T-helper 1 cell treated with Interleukin-12 subunit alpha and Interleukin-12 subunit beta and Interleukin-4 antibody, amounts not matched to agents 30 μg/mL and 1 μg/mL, for 36 hours (primary cell): ENCODE data around the gene NEDD4L.
A peak's percentile ranks its signal among the peaks of the same experiment; 100 is the strongest.

Source experiments
- H3K27ac Mint-ChIP-seq: one replicate; pipeline ENCODE4 v1.8.0; 2021; ENCODE audit warnings: mild to moderate bottlenecking, mixed read lengths
- H3K27me3 Mint-ChIP-seq: one replicate; pipeline ENCODE4 v1.8.0; 2021; ENCODE audit warnings: low read depth, mixed read lengths
- H3K36me3 Mint-ChIP-seq: one replicate; pipeline ENCODE4 v1.8.0; 2021; ENCODE audit warnings: low read depth, mixed read lengths
- H3K4me1 Mint-ChIP-seq: one replicate; pipeline ENCODE4 v1.8.0; 2021; ENCODE audit warnings: low read depth, mixed read lengths
- H3K4me3 Mint-ChIP-seq: one replicate; pipeline ENCODE4 v1.8.0; 2021; ENCODE audit warnings: mild to moderate bottlenecking, moderate library complexity, mixed read lengths
- H3K9me3 Mint-ChIP-seq: one replicate; pipeline ENCODE4 v1.8.0; 2021; ENCODE audit warnings: mixed read lengths

NEDD4L gene

DNA sequence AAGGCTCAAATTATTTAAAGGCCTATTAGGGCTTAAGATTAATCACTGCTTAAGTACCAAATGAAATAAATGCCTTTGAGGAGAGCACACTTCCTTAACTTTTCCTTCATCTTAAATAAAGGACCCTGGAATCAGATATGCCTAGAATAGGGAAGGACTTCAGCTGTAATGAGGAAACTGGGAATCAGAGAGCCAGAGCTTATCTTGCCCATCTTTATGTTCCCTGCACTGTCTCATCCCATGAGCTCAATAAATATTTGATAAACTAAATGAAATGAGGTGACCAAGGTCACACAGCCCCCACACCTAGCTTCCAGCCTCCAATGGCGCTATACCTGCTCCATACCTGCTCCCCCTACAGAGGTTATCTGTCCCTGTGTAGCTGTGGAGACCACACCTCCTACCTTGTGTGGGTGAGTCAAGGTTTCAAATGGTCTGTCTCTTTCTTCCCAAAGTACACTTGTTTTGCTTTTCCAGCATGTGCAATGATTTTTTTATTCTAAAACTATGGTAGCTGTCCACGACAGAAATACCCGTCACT, 23.4 kb upstream of the NEDD4L start:
- Mint-ChIP-seq H3K9me3 (no peaks in the 10 kb centered on the region), H3K27me3 (peaks cover 7% of the 10 kb centered on the region), H3K4me3 (no peak overlapping the region), H3K36me3 (no peaks in the 10 kb centered on the region), H3K4me1 (no peaks in the 10 kb centered on the region), H3K27ac (no peak overlapping the region)

DNA sequence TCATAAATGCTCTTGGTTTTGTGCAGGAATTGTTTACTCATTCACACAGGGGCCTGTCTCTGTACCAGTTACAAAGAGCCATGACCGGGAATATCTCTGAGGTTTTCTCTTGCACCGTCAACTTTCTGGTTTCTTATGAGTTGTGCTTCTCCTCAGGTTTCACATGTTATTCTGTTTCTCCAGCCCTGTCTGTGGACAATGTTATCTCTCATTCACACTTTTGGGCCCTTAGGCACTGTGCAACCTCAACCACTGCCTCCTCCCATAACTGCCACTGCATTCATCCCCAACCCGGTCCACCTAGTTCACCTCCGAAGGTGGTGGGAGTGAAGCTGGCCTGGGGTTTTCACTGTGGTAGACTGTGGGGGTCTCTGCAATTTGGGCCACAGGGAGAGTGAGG, 22.5 kb upstream of the NEDD4L start:
- H3K36me3 Mint-ChIP-seq, result no peaks in the 10 kb centered on the region
- no peaks in the 10 kb centered on the region for H3K4me1 Mint-ChIP-seq
- peaks cover 7% of the 10 kb centered on the region for H3K27me3 Mint-ChIP-seq
- H3K4me3 Mint-ChIP-seq, result no peak overlapping the region
- no peak overlapping the region for H3K27ac Mint-ChIP-seq
- H3K9me3 Mint-ChIP-seq, result no peaks in the 10 kb centered on the region

DNA sequence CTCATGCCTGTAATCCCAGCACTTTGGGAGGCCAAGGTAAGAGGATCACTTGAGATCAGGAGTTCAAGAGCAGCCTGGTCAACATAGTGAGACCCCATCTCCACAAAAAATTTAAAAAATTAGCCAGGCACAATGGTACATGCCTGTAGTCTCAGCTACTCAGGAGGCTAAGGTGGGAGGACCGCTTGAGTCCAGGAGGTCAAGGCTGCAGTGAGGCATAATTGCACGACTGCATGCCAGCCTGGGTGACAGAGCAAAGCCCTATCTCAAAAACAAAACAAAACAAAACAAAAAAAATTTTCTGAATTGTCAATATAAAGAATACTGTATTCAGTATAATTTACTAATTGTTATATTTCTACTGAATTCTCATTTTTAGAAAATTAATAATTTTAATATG, 20.9 kb upstream of the NEDD4L start:
- peaks cover 3% of the 10 kb centered on the region for H3K27me3 Mint-ChIP-seq
- H3K9me3 Mint-ChIP-seq, result no peaks in the 10 kb centered on the region
- no peaks in the 10 kb centered on the region for H3K4me1 Mint-ChIP-seq
- H3K4me3 Mint-ChIP-seq, result no peak overlapping the region
- no peak overlapping the region for H3K27ac Mint-ChIP-seq
- H3K36me3 Mint-ChIP-seq, result no peaks in the 10 kb centered on the region

DNA sequence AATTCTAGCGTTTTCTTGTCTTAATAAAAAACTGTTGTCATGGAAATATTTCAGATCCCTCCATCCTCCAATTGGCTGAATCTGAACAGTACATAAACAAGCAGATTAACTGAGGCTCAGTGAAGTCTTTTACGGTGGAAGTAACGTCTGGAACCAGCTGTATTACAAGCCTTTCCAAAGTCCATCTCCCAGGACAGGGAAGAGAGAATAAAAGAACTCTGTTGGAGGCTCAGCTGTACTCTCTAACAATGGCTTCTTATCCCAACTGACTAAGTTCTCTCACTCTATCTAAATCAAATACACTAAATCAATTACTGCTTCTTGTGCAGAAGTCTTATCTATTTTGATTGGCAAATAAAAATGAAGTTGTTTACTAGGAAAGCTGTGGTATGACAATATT, 19.9 kb upstream of the NEDD4L start:
- H3K9me3 Mint-ChIP-seq, result no peaks in the 10 kb centered on the region
- peaks cover 3% of the 10 kb centered on the region for H3K27me3 Mint-ChIP-seq
- no peak overlapping the region for H3K27ac Mint-ChIP-seq
- H3K4me3 Mint-ChIP-seq, result no peak overlapping the region
- H3K4me1 Mint-ChIP-seq, result no peaks in the 10 kb centered on the region
- H3K36me3 Mint-ChIP-seq, result no peaks in the 10 kb centered on the region

DNA sequence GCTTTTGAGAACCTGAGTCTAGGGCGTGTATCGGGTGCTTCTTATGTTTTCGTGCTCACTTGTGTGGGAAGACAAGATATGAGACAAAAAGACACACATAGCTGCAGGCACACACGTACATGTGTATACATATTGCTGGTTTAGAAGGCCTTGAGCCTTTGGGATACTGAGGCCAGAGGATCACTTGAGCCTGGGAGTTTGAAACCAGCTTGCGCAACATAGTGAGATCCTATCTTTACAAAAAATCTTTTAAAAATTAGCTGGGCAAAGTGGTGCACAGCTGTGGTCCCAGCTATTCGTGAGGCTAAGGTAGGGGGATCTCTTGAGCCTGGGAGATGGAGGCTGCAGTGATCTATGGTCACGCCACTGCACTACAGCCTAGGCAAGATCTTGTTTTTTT, 18.8 kb upstream of the NEDD4L start:
- no peak overlapping the region for H3K4me3 Mint-ChIP-seq
- H3K4me1 Mint-ChIP-seq, result no peaks in the 10 kb centered on the region
- H3K36me3 Mint-ChIP-seq, result no peaks in the 10 kb centered on the region
- H3K27ac Mint-ChIP-seq, result no peak overlapping the region
- peaks cover 3% of the 10 kb centered on the region for H3K27me3 Mint-ChIP-seq
- H3K9me3 Mint-ChIP-seq, result no peaks in the 10 kb centered on the region

DNA sequence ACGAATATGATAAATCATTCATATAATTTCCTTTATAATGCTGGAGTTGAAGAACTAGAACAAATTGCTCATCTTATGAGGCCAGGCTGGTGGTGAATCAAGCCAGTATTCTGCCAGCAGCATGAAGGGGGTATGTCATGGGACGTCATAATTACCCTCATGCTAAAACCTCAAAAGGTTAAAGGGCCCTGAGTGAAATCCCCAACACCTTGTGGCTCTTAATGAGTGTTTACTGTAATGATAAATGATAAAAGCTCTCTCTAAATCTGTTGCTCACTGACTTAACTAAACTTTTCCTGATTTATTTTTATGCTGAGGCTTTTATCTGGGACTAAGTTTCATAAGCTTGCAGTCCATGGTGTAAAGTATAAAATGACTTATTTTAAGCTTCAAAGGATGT, 18.3 kb upstream of the NEDD4L start:
- Mint-ChIP-seq H3K27ac (no peak overlapping the region), H3K4me1 (no peaks in the 10 kb centered on the region)

DNA sequence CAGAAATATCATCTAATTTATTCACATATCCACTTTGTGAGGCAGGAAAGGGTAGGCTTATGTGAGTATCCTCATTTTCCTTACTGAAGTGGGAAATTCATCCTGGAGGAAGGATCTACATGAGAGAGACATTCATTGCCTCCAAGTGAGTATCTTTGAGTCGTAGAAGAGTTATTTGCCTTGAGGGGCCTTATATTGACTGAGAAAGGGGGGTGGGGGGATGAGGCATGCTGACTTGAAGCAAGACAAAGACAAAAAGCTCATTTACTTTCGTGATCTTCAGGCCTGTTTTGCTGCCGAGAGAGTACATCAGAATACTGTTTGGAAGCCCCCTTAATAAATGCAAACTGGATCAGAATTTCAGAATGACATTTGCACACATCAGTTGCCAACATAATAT, 17.6 kb upstream of the NEDD4L start:
- H3K4me1 Mint-ChIP-seq, result no peaks in the 10 kb centered on the region
- no peaks in the 10 kb centered on the region for H3K36me3 Mint-ChIP-seq
- H3K9me3 Mint-ChIP-seq, result no peaks in the 10 kb centered on the region
- peaks cover 3% of the 10 kb centered on the region for H3K27me3 Mint-ChIP-seq
- no peak overlapping the region for H3K4me3 Mint-ChIP-seq
- no peak overlapping the region for H3K27ac Mint-ChIP-seq

More for the DNA sequence above, 18.3 kb upstream of the NEDD4L start:
- no peaks in the 10 kb centered on the region for H3K36me3 Mint-ChIP-seq
- H3K9me3 Mint-ChIP-seq, result no peaks in the 10 kb centered on the region
- no peak overlapping the region for H3K4me3 Mint-ChIP-seq
- H3K27me3 Mint-ChIP-seq, result peaks cover 3% of the 10 kb centered on the region

DNA sequence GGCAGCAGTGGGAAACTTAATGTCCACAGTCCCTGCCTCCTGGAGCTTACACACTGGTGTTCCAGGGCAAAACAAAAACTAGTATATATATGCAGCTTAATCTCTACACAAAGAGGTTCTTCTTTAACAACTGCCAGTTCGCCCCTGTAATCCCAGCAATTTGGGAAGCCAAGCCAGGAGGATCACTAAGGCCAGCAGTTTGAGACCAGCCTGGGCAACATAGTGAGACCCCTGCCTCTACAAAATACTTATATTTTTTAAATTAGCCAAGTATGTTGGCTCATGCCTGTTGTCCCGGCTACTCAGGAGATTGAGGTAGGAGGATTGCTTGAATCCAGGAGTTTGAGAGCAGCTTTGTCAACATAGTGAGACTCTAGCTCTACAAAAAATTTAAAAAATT, 17.2 kb upstream of the NEDD4L start:
- no peak overlapping the region for H3K4me3 Mint-ChIP-seq
- H3K9me3 Mint-ChIP-seq, result no peaks in the 10 kb centered on the region
- no peaks in the 10 kb centered on the region for H3K4me1 Mint-ChIP-seq
- H3K36me3 Mint-ChIP-seq, result no peaks in the 10 kb centered on the region
- peaks cover 3% of the 10 kb centered on the region for H3K27me3 Mint-ChIP-seq
- no peak overlapping the region for H3K27ac Mint-ChIP-seq

DNA sequence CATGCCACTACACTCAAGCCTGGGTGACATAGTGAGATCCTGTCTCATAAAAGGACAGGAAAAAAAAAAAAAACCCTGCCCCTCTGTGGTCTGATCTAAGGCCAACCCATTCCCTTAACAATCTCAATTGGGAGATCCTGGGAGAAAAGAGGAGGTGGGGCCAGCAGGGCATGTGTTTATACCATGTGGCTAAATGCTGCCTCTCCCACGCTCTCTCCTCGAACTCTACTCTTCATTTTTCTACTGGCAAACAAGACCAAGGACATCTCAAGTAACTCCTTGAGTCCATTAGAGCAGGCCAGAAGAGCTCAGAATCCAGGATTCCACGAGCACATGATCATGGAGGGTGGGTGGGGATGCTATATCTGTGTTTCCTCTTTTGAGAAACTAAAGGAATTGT, 16.7 kb upstream of the NEDD4L start:
- H3K27me3 Mint-ChIP-seq, result peaks cover 3% of the 10 kb centered on the region
- H3K9me3 Mint-ChIP-seq, result no peaks in the 10 kb centered on the region
- no peaks in the 10 kb centered on the region for H3K4me1 Mint-ChIP-seq
- no peak overlapping the region for H3K4me3 Mint-ChIP-seq
- no peak overlapping the region for H3K27ac Mint-ChIP-seq
- H3K36me3 Mint-ChIP-seq, result no peaks in the 10 kb centered on the region

DNA sequence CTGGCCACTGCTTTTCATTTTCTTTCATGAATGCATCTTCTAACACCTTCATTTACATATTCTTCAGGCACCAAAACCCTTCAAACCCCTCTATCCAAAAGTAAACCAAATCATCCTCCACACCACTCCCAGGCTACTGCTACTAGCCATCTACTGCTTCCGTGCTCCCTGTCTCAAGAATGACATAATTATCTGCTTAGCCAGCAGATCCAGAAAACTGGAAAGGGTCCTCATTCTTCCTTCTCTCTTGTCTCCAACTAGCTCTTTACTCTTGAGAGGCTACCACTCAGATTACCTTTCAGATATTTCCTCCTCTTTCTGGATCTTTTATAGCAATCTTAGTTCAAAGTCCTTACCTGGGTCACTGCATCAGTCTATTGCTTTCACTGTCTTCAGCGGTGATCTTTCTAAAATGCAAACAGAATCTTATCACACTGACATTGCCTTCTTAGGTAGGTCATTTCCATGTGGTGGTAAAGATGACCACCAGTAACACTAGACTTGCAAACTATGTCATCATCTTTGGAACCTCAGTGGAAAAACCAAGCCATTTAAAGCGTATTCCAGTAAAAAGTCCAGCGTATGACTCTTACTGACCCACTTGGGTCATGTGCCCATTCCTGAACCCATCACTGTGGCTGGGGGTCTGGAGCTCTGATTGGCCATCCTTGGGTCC, 15.8 kb upstream of the NEDD4L start:
- Mint-ChIP-seq H3K4me1 (no peaks in the 10 kb centered on the region), H3K36me3 (no peaks in the 10 kb centered on the region), H3K27ac (no peak overlapping the region), H3K27me3 (peaks cover 3% of the 10 kb centered on the region), H3K4me3 (no peak overlapping the region), H3K9me3 (no peaks in the 10 kb centered on the region)

DNA sequence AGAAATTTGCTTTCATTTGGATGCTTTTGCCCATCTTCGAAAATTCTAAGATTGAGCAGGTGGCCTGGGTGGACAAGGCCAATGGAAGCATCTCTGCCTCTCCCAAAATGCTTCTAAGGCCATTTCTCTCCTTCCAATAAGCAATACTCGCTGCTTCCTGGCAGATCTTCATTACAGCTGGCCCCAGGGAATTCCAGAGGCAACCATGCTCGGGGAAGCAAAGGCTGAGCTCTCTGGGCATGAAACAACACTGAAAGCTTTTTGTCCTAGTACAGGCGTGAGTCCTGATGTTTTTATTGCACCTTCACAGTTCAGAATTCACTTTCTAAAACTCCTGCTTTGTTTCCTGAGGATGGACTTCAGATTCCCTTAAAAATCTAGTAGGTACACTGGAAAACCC, 11.8 kb upstream of the NEDD4L start:
- no peaks in the 10 kb centered on the region for H3K9me3 Mint-ChIP-seq
- no peaks in the 10 kb centered on the region for H3K36me3 Mint-ChIP-seq
- H3K27ac Mint-ChIP-seq, result no peak overlapping the region
- peaks cover 20% of the 10 kb centered on the region for H3K27me3 Mint-ChIP-seq
- no peak overlapping the region for H3K4me3 Mint-ChIP-seq
- no peaks in the 10 kb centered on the region for H3K4me1 Mint-ChIP-seq

DNA sequence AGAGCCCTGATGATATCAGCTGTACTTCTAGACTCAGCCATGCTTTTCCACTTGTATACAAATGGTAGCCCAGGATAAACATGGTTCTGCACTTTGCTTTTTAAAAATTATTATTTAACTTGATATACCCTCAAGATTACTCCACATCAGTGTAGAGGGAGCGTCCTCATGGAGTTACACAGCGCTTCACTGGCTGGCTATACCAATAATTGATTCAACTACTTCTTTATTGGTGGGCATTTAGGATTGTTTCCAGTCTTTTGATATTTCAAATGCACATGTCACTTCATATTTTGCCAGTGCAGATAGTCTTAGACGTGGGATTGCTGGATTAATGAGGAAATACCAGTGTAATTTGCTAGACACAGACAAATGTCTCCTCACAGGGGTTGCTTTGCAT, 10.8 kb upstream of the NEDD4L start:
- no peaks in the 10 kb centered on the region for H3K4me1 Mint-ChIP-seq
- H3K36me3 Mint-ChIP-seq, result no peaks in the 10 kb centered on the region
- H3K27me3 Mint-ChIP-seq, result peaks cover 22% of the 10 kb centered on the region
- no peaks in the 10 kb centered on the region for H3K9me3 Mint-ChIP-seq
- no peak overlapping the region for H3K4me3 Mint-ChIP-seq
- H3K27ac Mint-ChIP-seq, result no peak overlapping the region

DNA sequence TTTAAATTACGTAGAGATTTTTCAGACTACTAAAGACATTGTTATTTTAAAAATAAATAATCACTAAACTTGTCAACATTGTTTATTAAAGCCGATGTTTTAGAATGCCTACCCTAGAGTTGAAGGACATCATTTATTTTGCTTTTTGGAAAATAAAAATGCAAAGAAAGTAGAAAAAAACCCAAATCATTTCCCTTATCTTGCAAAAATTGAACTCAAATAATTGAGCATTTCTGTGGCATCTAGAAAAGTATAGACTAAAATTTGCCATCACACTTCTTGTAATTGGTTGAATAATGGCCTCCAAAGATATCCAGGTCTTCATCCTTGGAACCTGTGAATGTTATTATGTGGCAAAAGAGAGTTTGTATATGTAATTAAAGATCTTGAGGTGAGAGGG, 9.7 kb upstream of the NEDD4L start:
- Mint-ChIP-seq H3K27me3 (peaks cover 31% of the 10 kb centered on the region), H3K4me3 (no peak overlapping the region), H3K4me1 (no peaks in the 10 kb centered on the region), H3K27ac (no peak overlapping the region), H3K9me3 (no peaks in the 10 kb centered on the region), H3K36me3 (no peaks in the 10 kb centered on the region)

DNA sequence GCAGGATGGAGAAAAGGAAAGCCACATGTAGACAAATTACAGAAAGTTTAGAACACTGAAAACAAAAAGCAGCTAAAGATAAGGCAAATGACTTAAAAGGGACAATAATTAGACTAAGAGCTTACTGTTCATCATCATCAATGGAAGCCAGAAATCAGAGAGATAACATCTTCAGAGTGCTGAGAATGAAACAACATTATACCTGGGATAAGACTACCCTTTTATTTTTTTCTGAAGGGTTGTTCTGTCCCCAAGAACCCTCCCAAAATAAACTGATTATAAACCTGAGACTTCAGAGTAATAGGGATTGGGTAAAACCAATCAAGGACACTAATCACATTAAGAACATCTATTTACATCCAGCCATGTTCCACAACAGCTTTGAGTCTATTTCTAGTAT, 6.9 kb upstream of the NEDD4L start:
- H3K27me3 Mint-ChIP-seq, result peaks cover 37% of the 10 kb centered on the region
- peaks cover 3% of the 10 kb centered on the region for H3K4me1 Mint-ChIP-seq
- no peaks in the 10 kb centered on the region for H3K9me3 Mint-ChIP-seq
- H3K4me3 Mint-ChIP-seq, result no peak overlapping the region
- H3K27ac Mint-ChIP-seq, result no peak overlapping the region
- no peaks in the 10 kb centered on the region for H3K36me3 Mint-ChIP-seq

DNA sequence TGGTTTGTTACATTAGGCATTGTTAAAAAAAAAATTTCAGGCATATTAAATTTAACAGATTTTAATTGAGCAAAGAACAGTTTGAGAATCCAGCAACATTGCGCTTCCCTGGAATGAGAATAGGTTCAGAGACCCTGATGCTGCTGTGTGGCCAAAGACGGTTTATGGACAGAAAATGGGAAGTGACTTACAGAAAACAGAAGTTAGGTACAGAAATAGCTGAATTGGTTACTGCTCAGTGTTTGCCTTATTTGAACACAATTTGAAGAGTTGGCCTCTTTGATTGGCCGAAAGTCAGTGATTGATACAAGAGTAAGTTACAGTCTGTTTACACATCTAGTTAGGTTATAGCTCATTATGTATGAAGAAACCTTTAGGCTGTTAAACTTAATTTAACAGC, 6.0 kb upstream of the NEDD4L start:
- Mint-ChIP-seq H3K4me1 (peaks cover 6% of the 10 kb centered on the region), H3K27me3 (peaks cover 46% of the 10 kb centered on the region), H3K4me3 (no peak overlapping the region), H3K36me3 (no peaks in the 10 kb centered on the region), H3K27ac (no peak overlapping the region), H3K9me3 (no peaks in the 10 kb centered on the region)

DNA sequence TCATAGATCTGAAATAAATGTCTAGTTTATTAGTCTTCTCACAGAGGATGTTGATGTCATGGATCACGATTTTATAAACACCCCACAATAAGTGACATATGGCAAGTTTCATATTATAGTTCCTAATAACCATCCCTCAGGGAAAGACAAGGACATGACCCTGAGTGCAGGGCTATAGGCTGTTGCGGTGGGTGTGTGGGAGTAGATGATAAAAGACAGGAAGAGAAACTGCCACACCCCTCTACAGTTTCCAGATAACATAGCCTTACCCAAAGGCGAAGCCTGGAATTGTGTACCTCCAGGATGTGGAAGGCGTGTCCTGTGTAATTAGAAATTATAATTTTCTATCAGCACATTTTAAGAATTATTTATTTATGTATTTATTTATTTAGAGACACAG, 2.4 kb upstream of the NEDD4L start:
- no peaks in the 10 kb centered on the region for H3K36me3 Mint-ChIP-seq
- peak overlapping the region; percentile 48 for H3K4me3 Mint-ChIP-seq
- H3K27me3 Mint-ChIP-seq, result peaks cover 55% of the 10 kb centered on the region

More for the DNA sequence above, 2.4 kb upstream of the NEDD4L start:
- no peak overlapping the region for H3K27ac Mint-ChIP-seq
- no peaks in the 10 kb centered on the region for H3K9me3 Mint-ChIP-seq
- H3K4me1 Mint-ChIP-seq, result peaks cover 23% of the 10 kb centered on the region
